Measurements from ENCODE around the gene PPP2R5C.

Gene PPP2R5C

GRCh38 chr14:101972126-101972866, 210.8 kb downstream of the PPP2R5C start:
- DNase-seq, result peak; percentile 77

GRCh38 chr14:101973356-101973755, 211.8 kb downstream of the PPP2R5C start:
- DNase-seq, result no peak

- DNase-seq, result no peak
These were observed 213.7 kb downstream of the PPP2R5C start for GRCh38 chr14:101975231-101975630.
